SK-N-MC (cell line): ENCODE measurements around the gene TPT1.

Experiments
- EZH2 ChIP-seq: fragments of 200-600 bp; sonication (generic); IDR thresholded peaks from one replicate; pipeline ENCODE4 v1.6.1; 2017; ENCODE audit warnings: antibody characterized with exemption
- POLR2AphosphoS5 ChIP-seq: IDR thresholded peaks from 2 replicates; pipeline ENCODE4 v1.6.1; 2012; ENCODE audit warnings: mild to moderate bottlenecking, low read depth, low read length, borderline replicate concordance

DNA sequence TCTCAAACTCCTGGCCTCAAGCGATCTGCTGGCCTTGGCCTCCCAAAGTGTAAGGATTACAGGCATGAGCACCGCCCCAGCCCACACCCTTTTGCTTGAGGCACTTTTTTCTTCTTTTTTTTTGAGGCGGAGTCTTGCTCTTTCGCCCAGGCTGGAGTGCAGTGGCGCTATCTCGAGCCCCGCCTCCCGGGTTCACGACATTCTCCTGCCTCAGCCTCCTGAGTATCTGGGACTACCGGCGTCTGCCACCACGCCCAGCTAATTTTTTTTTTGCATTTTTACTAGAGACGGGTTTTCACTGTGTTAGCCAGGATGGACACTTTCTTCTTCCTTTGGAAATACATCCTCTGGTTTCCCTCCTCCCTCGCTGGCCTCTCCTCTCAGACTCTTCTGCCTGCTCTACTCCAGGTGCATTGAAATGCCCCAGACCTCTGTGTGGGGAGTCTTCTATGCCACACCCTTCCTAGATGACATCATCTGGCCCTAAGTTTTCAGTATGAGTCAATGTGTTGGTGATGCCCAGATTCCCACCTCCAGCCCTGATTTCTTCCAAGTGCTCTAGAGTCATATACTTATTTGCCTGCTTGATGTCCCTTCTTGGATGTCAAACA, 20.7 kb upstream of the TPT1 start:
- no peak for TF ChIP-seq EZH2
- no peak for TF ChIP-seq POLR2AphosphoS5
